Muscle layer of colon (tissue), 2 donors: ENCODE measurements around the gene FHL2.

Experiments used
- H3K27ac ChIP-seq: one replicate; pipeline ENCODE4 v1.7.0; 2013; ENCODE audit warnings: low read depth, mild to moderate bottlenecking, low read length, moderate library complexity
- H3K27me3 ChIP-seq, 2 donors: one replicate each; pipeline ENCODE4 v1.7.0; 2013; ENCODE audit warnings: low read length in 2 of 2, mild to moderate bottlenecking in 2 of 2; ENCODE audit not compliant: insufficient read depth in 2 of 2, control insufficient read depth in 1 of 2
- H3K36me3 ChIP-seq: one replicate; pipeline ENCODE4 v1.7.0; 2013; ENCODE audit warnings: mild to moderate bottlenecking, low read length; ENCODE audit not compliant: insufficient read depth
- H3K4me1 ChIP-seq: one replicate; pipeline ENCODE4 v1.7.0; 2013; ENCODE audit warnings: mild to moderate bottlenecking, low read length; ENCODE audit not compliant: insufficient read depth
- H3K4me3 ChIP-seq, 2 donors: one replicate each; pipeline ENCODE4 v1.7.0; 2013; ENCODE audit warnings: low read length in 2 of 2, low read depth in 1 of 2, mild to moderate bottlenecking in 1 of 2, moderate library complexity in 1 of 2
- H3K9ac ChIP-seq: one replicate; pipeline ENCODE4 v1.7.0; 2013; ENCODE audit warnings: low read length
- H3K9me3 ChIP-seq: one replicate; pipeline ENCODE4 v1.7.0; 2013; ENCODE audit warnings: mild to moderate bottlenecking, low read length
- donor health status: abdominal sarcoma.
- donor health status: Adenocarcinoma of cecum.

The FHL2 gene

DNA sequence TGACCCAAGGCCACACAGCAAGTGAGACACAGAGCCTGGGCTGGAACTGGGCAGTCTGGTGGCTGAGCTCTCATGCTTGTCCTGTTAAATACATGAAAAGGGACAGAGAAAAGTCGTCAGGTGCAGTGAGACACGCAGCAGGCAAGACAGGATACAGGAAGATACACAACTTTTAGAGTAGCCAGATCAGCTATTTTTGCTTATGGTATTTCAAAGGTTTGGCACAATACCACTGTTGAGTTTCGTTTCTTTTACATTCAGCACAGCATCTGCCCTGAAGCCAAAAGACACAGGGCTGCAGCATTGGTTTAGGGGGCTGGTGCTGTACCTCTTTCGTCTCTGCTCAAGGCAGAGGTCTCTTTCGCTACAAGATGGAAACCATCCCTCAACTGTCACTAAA, 14.0 kb downstream of the FHL2 start:
- H3K27ac ChIP-seq, result no peak overlapping the region
- H3K4me3 ChIP-seq, result no peak overlapping the region
- H3K9me3 ChIP-seq, result no peaks in the 10 kb centered on the region
- peaks cover 12% of the 10 kb centered on the region for H3K4me1 ChIP-seq
- peaks cover 29% of the 10 kb centered on the region for H3K36me3 ChIP-seq
- H3K27me3 ChIP-seq, result no peaks in the 10 kb centered on the region
- H3K9ac ChIP-seq, result no peak overlapping the region

GRCh38 chr2:105384216-105384615, 14.6 kb downstream of the FHL2 start:
- no peaks in the 10 kb centered on the region for H3K27me3 ChIP-seq
- H3K4me1 ChIP-seq, result peaks cover 7% of the 10 kb centered on the region
- no peaks in the 10 kb centered on the region for H3K9me3 ChIP-seq
- peaks cover 29% of the 10 kb centered on the region for H3K36me3 ChIP-seq
- no peak overlapping the region for H3K27ac ChIP-seq
- no peak overlapping the region for H3K4me3 ChIP-seq
- no peak overlapping the region for H3K9ac ChIP-seq

GRCh38 chr2:105383432-105384166, 15.3 kb downstream of the FHL2 start:
- no peaks in the 10 kb centered on the region for H3K9me3 ChIP-seq
- H3K27me3 ChIP-seq, result no peaks in the 10 kb centered on the region
- H3K27ac ChIP-seq, result no peak overlapping the region
- H3K36me3 ChIP-seq, result peaks cover 29% of the 10 kb centered on the region
- no peak overlapping the region for H3K9ac ChIP-seq
- peaks cover 3% of the 10 kb centered on the region for H3K4me1 ChIP-seq
- H3K4me3 ChIP-seq, result no peak overlapping the region

GRCh38 chr2:105382177-105382576, 16.7 kb downstream of the FHL2 start:
- Histone ChIP-seq H3K36me3 (peaks cover 29% of the 10 kb centered on the region), H3K27ac (no peak overlapping the region), H3K4me1 (no peaks in the 10 kb centered on the region), H3K9me3 (no peaks in the 10 kb centered on the region), H3K4me3 (no peak overlapping the region), H3K27me3 (no peaks in the 10 kb centered on the region), H3K9ac (no peak overlapping the region)

DNA sequence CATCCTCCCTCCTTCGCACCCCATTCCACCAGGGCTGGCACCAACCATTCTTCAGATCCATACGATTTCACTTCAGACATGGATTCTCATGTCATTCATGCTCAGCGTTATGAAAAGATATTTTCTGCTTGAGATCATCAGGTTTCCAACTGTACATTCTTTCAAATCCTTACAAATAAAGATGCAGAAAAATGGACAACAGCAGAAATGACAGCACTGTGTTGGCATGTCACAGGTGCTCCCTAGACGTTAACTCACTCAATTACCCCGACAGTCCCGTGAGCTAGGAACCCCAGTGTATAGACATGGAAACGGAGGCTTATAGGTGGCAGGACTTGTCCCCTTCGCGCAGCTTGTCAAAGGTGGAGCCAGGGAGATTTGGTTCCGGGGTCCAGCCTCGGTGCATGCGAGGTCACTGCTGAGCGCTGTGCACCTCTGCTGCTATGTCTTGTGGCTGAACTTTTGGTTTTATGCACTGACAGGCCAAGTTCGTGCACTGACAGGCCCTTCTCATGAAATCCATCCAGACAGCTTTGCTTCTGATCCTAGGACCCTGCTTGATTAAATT, 17.7 kb downstream of the FHL2 start:
- H3K9ac ChIP-seq, result no peak overlapping the region
- no peaks in the 10 kb centered on the region for H3K27me3 ChIP-seq
- H3K4me3 ChIP-seq, result no peak overlapping the region
- no peaks in the 10 kb centered on the region for H3K9me3 ChIP-seq
- no peak overlapping the region for H3K27ac ChIP-seq
- peaks cover 27% of the 10 kb centered on the region for H3K36me3 ChIP-seq
- H3K4me1 ChIP-seq, result no peaks in the 10 kb centered on the region

DNA sequence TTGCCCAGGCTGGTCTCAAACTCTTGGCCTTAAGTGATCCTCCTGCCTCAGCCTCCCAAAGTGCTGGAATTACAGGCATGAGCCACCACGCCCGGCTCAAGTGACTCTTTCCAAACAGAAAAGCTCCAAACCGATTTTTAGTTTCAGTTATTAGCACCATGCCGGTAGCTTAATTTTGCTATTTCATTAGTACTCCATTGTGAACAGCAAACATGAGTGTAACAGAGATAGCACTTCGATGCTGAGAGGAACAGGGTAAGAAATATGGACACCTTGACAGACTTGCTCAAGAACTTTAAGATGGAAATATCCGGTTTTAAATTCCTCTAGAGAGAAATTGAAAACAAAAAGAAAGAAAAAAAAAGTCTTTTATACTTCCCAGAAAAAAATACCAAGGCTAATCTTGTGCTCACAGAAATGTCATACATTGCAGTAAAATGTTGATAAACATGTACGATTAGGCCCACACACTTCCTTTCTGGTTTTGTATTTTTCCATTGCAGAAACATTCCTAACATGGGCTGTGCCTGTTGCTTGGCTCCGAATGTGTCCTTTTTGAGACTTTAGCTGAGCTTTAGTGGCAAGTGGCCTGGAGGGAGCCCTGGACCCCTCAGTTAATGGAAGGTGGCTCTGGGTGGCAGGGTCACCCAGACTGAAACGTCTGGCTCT, 18.3 kb downstream of the FHL2 start:
- H3K27me3 ChIP-seq, result no peaks in the 10 kb centered on the region
- H3K9ac ChIP-seq, result no peak overlapping the region
- H3K4me1 ChIP-seq, result no peaks in the 10 kb centered on the region
- no peak overlapping the region for H3K4me3 ChIP-seq
- peaks cover 23% of the 10 kb centered on the region for H3K36me3 ChIP-seq
- no peaks in the 10 kb centered on the region for H3K9me3 ChIP-seq
- H3K27ac ChIP-seq, result no peak overlapping the region

DNA sequence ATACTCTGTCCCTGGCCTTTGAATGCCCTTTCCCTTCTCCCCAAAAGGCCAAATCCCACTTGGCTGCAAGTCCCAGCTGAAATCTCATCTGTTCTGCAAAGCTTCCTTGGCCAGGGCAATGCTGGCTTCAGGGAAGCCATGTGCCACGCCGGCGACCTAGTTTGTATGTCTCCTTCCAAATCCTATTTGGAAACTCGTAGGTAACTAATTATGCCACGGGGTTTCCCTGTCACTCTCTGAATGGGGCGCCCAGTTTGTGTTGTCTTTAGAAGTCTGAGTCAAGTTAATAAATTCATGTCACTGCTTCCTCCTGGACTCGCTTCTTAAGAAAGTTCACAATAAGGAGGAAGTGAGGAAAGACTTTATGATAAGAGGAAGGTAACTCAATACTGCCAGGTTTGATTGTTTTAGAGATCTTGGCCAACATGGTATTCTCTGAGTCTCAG, 19.1 kb downstream of the FHL2 start:
- peaks cover 6% of the 10 kb centered on the region for H3K4me1 ChIP-seq

DNA sequence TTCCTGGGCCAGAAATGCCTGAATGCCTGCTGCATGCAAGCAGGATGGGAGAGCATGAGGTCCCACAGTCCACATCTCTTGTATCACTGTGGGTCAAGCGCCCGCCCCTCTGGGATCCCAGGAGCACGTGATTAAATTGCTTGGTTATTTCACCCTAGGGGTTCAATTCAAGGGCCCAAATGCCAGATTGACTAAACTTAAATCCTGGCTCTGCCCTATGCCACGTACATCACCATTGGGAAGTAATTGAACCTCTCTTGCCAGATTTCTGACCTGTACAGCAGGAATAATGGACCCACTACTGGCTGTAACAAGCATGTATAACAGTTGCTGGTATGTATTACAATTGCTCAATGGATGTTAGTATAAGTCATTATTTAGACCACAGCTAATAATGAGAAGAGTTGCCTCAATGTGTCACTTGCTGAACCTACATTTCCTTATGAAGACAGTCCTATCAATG, 19.9 kb downstream of the FHL2 start:
- H3K4me3 ChIP-seq, result no peak overlapping the region
- no peak overlapping the region for H3K27ac ChIP-seq
- H3K9me3 ChIP-seq, result no peaks in the 10 kb centered on the region
- peaks cover 11% of the 10 kb centered on the region for H3K36me3 ChIP-seq
- no peaks in the 10 kb centered on the region for H3K27me3 ChIP-seq
- peaks cover 15% of the 10 kb centered on the region for H3K4me1 ChIP-seq
- H3K9ac ChIP-seq, result no peak overlapping the region

More for the DNA sequence above, 19.1 kb downstream of the FHL2 start:
- H3K36me3 ChIP-seq, result peaks cover 18% of the 10 kb centered on the region
- no peak overlapping the region for H3K4me3 ChIP-seq
- no peak overlapping the region for H3K27ac ChIP-seq
- no peaks in the 10 kb centered on the region for H3K9me3 ChIP-seq
- H3K9ac ChIP-seq, result no peak overlapping the region
- H3K27me3 ChIP-seq, result no peaks in the 10 kb centered on the region

DNA sequence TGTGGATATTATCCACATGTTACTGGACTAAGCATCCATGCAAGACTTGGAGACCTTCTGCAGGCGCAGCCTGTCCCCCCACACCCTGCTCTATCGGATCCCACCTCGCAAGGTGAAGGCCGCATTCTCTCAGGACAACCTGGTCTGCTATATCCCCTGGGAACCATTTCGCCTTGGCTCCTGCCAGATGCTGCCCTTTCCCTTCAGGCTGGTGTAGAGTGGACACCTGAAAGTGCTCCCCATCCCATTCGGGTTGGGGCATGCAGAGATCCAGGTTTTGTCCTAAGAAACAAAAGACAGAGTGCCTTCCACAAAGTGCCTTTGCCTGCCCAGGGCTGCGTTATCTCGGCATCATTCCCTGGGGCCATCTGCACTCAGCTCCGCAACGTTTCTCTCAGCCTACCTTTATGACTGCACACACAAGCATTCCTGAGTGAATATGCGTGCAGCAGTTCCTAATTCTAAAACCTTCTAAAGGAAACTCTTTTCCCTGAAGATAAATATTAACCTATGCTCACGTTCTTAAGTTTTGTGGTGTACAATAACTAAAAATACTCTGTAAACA, 20.5 kb downstream of the FHL2 start:
- H3K27me3 ChIP-seq, result no peaks in the 10 kb centered on the region
- H3K27ac ChIP-seq, result no peak overlapping the region
- H3K9me3 ChIP-seq, result no peaks in the 10 kb centered on the region
- peaks cover 6% of the 10 kb centered on the region for H3K36me3 ChIP-seq
- H3K4me1 ChIP-seq, result peaks cover 20% of the 10 kb centered on the region
- H3K9ac ChIP-seq, result no peak overlapping the region
- no peak overlapping the region for H3K4me3 ChIP-seq

DNA sequence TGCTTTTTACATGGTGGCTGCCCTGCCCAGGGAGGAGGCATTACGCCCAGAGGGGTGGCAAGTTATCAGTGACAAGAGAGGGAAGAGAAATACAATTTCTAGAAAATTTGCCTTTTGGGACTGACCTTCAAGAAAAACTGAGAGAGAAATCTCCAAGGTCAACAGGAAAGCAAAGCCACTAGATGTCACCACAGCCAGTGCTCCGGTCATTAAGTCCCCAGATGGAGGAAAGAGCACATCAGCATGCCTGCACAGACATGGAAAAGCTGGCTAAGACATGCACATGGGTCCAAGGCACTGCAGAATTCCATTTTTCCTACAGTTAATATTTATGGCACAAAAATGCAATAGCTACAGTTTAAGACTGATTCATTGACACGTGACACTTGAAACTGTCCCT, 21.0 kb downstream of the FHL2 start:
- Histone ChIP-seq H3K4me1 (peaks cover 25% of the 10 kb centered on the region), H3K27ac (no peak overlapping the region), H3K9ac (no peak overlapping the region), H3K4me3 (no peak overlapping the region), H3K36me3 (peaks cover 9% of the 10 kb centered on the region), H3K9me3 (no peaks in the 10 kb centered on the region), H3K27me3 (no peaks in the 10 kb centered on the region)

GRCh38 chr2:105376789-105377240, 22.0 kb downstream of the FHL2 start:
- Histone ChIP-seq H3K4me1 (peaks cover 28% of the 10 kb centered on the region), H3K36me3 (peaks cover 13% of the 10 kb centered on the region)

More at GRCh38 chr2:105376789-105377240, 22.0 kb downstream of the FHL2 start:
- Histone ChIP-seq H3K27me3 (no peaks in the 10 kb centered on the region), H3K9me3 (no peaks in the 10 kb centered on the region), H3K27ac (no peak overlapping the region), H3K9ac (no peak overlapping the region), H3K4me3 (no peak overlapping the region)
